Tibial artery (tissue), 4 donors: ENCODE results near the gene ZNF644.

ENCODE experiments used
- DNase-seq, 2 donors: peaks; one replicate each; pipeline ENCODE4 v3.0.0-alpha.2; 2019
- H3K27ac ChIP-seq, 2 donors: fragments of 200-600 bp; sonication (generic) in 1 of 2; 1 replicate in 1 of 2; 2 replicates in 1 of 2; pipeline ENCODE4 v1.5.1; 2018 to 2019; ENCODE audit warnings: mild to moderate bottlenecking in 1 of 2
- H3K27me3 ChIP-seq, 2 donors: fragments of 200-600 bp; sonication (generic) in 1 of 2; one replicate each; pipeline versions ENCODE4 v1.5.1 to v1.6.0; 2016 to 2019
- H3K36me3 ChIP-seq, 3 donors: fragments of 200-600 bp; sonication (generic) in 2 of 3; one replicate each; pipeline ENCODE4 v1.5.1; 2016 to 2019; ENCODE audit warnings: mild to moderate bottlenecking in 2 of 3
- H3K4me1 ChIP-seq, 4 donors: fragments of 200-600 bp; sonication (generic) in 2 of 4; 1 replicate in 3 of 4; 2 replicates in 1 of 4; pipeline ENCODE4 v1.5.1; 2016 to 2019
- H3K4me3 ChIP-seq, 2 donors: fragments of 200-600 bp; sonication (generic) in 1 of 2; 1 replicate in 1 of 2; 2 replicates in 1 of 2; pipeline ENCODE4 v1.5.1; 2018 to 2019; ENCODE audit warnings: mild to moderate bottlenecking in 2 of 2
- H3K9me3 ChIP-seq, 3 donors: fragments of 200-600 bp; sonication (generic) in 1 of 3; one replicate each; pipeline ENCODE4 v1.5.1; 2016 to 2019
- intact Hi-C: fragments of 100-400 bp; cut with DNase I; formaldehyde crosslinking; loops from one replicate; pipeline ENCODE4 v1.15.0; 2023; ENCODE audit warnings: low total_unique reads
- TF ChIP-seq, protein P1 (sequence below), 2 experiments: fragments of 200-600 bp in 1 of 2; fragments of 450-650 bp in 1 of 2; IDR thresholded peaks; one replicate each; pipeline ENCODE4 v1.5.1; 2017 to 2019; ENCODE audit warnings: antibody characterized with exemption in 2 of 2, mild to moderate bottlenecking in 1 of 2, moderate library complexity in 1 of 2

Gene ZNF644

DNA sequence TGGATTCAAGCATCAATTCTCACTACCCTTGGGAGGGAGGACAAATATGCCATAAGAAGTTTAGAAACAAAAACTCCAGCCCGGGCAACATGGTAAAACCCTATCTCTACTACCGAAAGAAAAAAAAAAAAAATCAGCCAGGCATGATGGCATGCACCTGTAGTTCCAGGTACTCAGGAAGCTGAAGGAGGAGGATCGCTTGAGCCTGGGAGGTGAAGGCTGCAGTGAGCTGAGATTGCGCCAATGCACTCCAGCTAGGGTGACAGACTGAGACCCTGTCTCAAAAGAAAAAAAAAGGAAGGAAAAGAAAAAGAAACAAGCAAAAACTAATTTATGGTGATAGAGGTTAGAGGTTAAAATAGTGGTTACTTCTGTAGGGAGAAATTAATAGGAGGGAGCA, 9.6 kb downstream of the ZNF644 start:
- Histone ChIP-seq H3K36me3 (no peaks in the 10 kb centered on the region), H3K4me3 (no peak overlapping the region), H3K27ac (no peak overlapping the region), H3K27me3 (no peaks in the 10 kb centered on the region), H3K4me1 (peaks cover 0 to 68% (median 24%) of the 10 kb centered on the region in 4 donors), H3K9me3 (no peaks in the 10 kb centered on the region)
- DNase-seq: no peak
- TF ChIP-seq, protein P1, sequence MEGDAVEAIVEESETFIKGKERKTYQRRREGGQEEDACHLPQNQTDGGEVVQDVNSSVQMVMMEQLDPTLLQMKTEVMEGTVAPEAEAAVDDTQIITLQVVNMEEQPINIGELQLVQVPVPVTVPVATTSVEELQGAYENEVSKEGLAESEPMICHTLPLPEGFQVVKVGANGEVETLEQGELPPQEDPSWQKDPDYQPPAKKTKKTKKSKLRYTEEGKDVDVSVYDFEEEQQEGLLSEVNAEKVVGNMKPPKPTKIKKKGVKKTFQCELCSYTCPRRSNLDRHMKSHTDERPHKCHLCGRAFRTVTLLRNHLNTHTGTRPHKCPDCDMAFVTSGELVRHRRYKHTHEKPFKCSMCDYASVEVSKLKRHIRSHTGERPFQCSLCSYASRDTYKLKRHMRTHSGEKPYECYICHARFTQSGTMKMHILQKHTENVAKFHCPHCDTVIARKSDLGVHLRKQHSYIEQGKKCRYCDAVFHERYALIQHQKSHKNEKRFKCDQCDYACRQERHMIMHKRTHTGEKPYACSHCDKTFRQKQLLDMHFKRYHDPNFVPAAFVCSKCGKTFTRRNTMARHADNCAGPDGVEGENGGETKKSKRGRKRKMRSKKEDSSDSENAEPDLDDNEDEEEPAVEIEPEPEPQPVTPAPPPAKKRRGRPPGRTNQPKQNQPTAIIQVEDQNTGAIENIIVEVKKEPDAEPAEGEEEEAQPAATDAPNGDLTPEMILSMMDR (IDR thresholded peaks at IDR 0.05): no peak
- intact Hi-C loops: no loop called here

DNA sequence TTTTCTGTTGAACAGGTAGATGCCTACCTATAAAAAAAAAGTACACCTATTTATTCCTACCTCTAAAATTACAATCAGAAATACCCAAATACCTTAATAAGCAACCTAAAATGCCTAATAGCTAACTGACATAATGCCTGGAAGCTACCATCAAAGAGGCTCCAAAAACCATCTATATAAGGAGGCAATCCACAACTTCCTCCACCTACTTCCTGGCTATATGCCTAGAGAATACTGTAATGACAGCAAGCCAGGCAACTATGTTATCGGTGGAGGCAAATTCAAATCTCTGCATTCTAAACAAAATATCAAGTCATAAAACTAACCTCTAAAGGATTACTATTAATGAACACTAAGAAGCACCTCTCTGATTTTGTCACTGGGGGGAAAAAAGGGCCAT, 10.1 kb downstream of the ZNF644 start:
- H3K4me1 ChIP-seq: peaks cover 0 to 63% (median 21%) of the 10 kb centered on the region in 4 donors

DNA sequence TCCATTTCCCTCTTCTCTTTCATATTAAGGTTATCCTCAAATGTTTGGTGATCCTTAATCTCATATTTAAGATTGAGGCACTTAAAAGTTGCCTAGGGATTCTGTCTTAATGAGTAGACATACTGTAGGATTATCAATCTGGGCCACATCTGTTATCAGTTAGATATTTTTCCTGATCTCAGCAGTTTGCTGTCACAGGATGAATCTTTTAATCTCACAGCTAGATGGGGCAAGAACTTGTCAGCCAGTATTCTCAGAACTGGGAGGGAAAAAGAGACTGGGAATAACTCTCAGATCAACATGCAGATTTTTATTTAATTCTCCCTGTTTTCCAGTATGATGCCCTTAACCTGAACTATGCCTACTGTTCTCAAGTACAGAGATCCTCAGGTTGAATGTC, 14.0 kb downstream of the ZNF644 start:
- Histone ChIP-seq H3K36me3 (no peaks in the 10 kb centered on the region), H3K27me3 (no peaks in the 10 kb centered on the region), H3K4me1 (peaks cover 0 to 43% (median 16%) of the 10 kb centered on the region in 4 donors), H3K9me3 (peaks cover 0 to 5% (median 0%) of the 10 kb centered on the region in 3 donors), H3K27ac (no peak overlapping the region), H3K4me3 (no peak overlapping the region)
- intact Hi-C loops: no loop called here
- no peak for DNase-seq
- TF ChIP-seq, protein P1 (IDR thresholded peaks at IDR 0.05): no peak

More for the DNA sequence above, 10.1 kb downstream of the ZNF644 start:
- no peaks in the 10 kb centered on the region for H3K36me3 ChIP-seq
- no peaks in the 10 kb centered on the region for H3K27me3 ChIP-seq
- DNase-seq: no peak
- H3K9me3 ChIP-seq: no peaks in the 10 kb centered on the region
- TF ChIP-seq, protein P1 (IDR thresholded peaks at IDR 0.05): no peak
- intact Hi-C loops: no loop called here
- no peak overlapping the region for H3K27ac ChIP-seq
- H3K4me3 ChIP-seq: no peak overlapping the region

DNA sequence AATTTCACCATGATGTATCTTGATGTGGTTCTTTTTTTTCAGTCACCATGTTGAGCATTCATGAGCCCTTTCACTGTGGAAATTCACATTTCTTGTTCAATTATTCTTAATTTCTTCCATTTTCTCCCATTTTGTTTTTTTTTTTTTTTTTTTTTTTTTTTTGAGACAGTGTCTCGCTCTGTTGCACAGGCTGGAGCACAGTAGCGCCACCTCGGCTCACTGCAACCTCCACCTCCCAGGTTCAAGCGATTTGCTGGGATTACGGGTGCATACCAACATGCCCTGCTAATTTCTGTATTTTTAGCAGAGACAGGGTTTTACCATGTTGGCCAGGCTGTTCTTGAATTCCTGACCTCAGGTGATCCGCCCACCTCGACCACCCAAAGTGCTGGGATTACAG, 14.7 kb downstream of the ZNF644 start:
- H3K4me1 ChIP-seq: peaks cover 0 to 35% (median 12%) of the 10 kb centered on the region in 4 donors
- no peak for DNase-seq
- no peak overlapping the region for H3K4me3 ChIP-seq
- peaks cover 0 to 5% (median 0%) of the 10 kb centered on the region in 3 donors for H3K9me3 ChIP-seq
- H3K36me3 ChIP-seq: no peaks in the 10 kb centered on the region
- no peaks in the 10 kb centered on the region for H3K27me3 ChIP-seq
- H3K27ac ChIP-seq: no peak overlapping the region
- TF ChIP-seq, protein P1 (IDR thresholded peaks at IDR 0.05): no peak
- intact Hi-C loops: no loop called here

DNA sequence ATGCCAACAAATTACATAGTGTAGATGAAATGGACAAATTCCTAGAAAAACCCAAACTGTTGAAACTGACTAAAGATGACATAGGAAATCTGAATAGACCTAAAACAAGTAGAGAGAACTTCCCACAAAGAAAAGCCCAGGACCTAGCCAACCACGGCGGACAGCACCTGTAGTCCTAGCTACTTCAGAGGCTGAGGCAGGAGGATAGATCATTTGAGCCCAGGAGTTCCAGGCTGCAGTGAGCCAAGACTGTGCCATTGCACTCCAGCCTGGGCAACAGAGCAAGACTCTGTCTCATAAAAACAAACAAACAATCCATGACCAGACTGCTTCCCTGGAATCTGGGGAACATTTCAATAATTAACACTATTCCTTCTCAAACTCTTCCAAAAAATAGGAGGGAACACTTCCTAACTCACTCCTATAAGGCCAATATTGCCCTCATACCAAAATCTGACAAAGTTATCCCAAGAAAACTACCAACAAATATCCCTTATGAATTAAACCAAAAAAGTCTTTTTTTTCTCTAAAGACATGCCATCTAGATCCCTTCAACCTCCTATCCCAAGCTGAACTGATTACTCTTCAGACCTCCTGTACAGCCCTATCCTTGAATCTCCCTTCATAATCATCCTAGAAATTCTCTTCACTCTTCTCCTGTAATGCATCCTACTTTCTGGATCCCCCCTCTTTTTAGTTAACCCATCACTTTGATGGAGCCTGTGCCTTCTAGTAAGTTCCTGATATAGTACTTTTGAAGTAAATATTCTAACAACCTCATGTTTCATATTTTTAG, 15.5 kb downstream of the ZNF644 start:
- H3K4me1 ChIP-seq: peaks cover 0 to 28% (median 8%) of the 10 kb centered on the region in 4 donors
- peaks cover 0 to 5% (median 0%) of the 10 kb centered on the region in 3 donors for H3K9me3 ChIP-seq
- intact Hi-C loops: no loop called here
- TF ChIP-seq, protein P1 (IDR thresholded peaks at IDR 0.05): no peak
- H3K4me3 ChIP-seq: no peak overlapping the region
- H3K27me3 ChIP-seq: no peaks in the 10 kb centered on the region
- H3K27ac ChIP-seq: no peak overlapping the region
- DNase-seq: no peak
- no peaks in the 10 kb centered on the region for H3K36me3 ChIP-seq
